ENCODE results near the gene SEMA3E.

GRCh38 chr7:83457022-83457892, 191.7 kb downstream of the SEMA3E start:
- TF ChIP-seq EZH2 (IDR thresholded peaks at IDR 0.05; ENCODE audit: borderline replicate concordance, low read depth, low read length) (no peak), MYC (IDR thresholded peaks at IDR 0.05; ENCODE audit: low read depth, low read length) (no peak), MYC (CRISPR knock-in tag; IDR thresholded peaks at IDR 0.05; ENCODE audit: borderline replicate concordance, low read depth) (no peak)
